GM19099 (cell line): ENCODE data around the gene DAB2IP.

Experiments
- POLR2A ChIP-seq: IDR thresholded peaks from 3 replicates; pipeline ENCODE4 v1.6.1; 2011; ENCODE audit warnings: low read depth; ENCODE audit not compliant: insufficient read length; ENCODE audit errors: extremely low read depth

The DAB2IP gene

DNA sequence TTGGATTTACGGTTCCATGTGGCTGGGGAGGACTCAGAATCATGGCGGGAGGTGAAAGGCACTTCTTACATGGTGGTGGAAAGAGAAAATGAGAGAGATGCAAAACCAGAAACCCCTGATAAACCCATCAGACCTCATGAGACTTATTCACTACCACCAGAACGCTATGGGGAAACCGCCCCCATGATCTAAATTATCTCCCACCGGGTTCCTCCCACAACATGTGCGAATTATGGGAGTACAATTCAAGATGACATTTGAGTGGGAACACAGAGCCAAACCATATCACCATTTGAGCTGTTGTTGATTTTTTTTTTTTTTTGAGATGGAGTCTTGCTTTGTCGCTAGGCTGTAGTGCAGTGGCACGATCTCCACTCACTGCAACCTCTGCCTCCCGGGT, 16.5 kb downstream of the DAB2IP start:
- no peak for TF ChIP-seq POLR2A

DNA sequence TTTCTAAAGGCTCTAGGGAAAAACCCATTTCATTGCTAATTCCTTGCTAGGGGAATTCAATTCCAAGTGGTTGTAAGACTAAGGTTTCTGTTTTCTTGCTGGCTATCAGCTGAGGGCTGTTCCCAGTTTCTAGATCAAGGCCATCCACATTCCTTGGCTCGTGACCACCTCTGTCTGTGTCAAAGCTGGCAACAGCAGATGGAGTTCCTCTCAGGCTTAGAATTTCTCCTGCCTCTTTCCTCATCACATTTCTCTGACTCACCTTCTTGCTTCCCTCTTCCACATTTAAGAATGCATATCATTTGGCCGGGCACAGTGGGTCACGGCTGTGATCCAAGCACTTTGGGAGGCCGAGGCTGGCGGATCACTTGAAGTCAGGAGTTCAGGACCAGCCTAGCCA, 19.0 kb downstream of the DAB2IP start:
- TF ChIP-seq POLR2A, result no peak

- no peak for TF ChIP-seq POLR2A
Observed at GRCh38 chr9:121671612-121672155, 20.2 kb downstream of the DAB2IP start.

DNA sequence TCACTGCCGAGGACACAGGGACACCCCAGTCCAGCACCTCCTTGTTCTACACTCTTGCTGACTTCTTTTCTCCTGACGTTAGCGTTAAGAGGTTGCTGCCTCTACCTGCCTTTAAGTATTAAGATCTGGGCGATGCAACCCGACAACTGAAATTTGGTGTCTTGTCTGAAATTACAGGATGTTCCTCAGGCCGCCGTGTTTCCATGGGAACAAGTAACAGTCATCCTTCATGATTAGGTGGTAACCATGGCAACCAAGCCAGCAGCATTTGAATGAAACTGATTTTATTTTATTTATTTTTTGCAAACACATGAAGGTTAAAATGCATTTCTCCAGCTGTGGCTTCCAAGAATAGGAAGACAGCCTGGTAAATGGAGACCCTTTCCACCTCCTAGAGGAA, 20.8 kb downstream of the DAB2IP start:
- no peak for TF ChIP-seq POLR2A

- TF ChIP-seq POLR2A, result no peak
Observed at GRCh38 chr9:121672986-121673385, 21.6 kb downstream of the DAB2IP start.

DNA sequence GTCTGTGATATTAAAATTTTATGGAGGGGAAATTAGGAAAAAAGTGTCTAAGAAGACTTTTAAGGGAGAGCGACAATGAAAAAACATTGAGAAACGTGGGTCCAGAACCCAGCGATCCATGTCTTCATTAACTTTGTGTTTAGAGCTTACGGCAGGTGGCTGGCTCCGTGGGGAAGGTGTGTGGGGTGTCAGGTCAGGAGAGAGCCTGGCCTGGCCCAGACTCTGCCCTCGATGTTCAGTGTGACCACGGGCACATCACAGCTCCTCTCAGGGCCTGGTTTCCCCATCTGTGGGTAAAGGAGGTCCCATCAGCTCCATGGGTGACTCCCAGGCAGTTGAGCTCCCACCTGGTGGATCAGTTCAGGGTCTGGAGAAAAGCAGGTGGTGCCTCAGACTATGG, 22.1 kb downstream of the DAB2IP start:
- no peak for TF ChIP-seq POLR2A

GRCh38 chr9:121674017-121674416, 22.6 kb downstream of the DAB2IP start:
- TF ChIP-seq POLR2A, result no peak

DNA sequence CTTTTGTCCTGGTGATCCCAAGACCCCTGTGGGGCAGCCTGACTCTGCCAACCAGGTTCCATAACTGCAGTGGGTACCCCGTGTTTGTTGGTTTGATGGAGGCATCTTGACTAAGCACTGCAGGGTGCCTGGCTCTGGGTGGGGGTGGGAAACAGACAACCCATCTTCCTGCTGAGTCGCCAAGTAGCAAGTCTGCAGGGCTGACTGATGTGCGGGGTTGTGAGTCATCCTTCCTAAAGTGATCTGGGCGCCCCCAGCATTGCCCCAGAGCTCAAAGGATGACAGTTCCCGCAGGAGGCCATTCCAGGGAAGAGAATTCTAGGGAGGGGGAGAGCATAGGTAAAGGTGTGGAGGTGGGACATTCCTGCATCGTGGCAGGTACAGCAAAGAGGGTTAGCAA, 23.5 kb downstream of the DAB2IP start:
- TF ChIP-seq POLR2A, result no peak

DNA sequence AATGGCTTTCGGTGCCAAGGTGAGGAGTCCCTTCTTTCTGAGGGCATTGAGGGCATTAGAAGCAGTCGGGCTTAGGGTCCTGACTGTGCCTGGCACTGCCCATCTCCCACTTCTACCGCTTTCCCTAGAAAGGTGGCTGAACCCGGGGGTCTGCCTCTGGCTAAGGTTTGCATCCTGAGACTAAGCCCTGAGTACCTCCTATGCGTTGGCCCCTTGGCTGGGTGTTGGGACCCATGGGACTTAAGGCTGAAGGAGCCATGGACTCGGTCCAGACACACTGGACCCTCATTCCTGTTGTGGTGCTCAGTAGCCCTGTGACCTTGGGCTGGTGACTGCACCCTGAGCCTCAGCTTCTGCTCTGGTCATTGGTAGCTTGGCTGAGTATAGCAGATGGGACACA, 23.9 kb downstream of the DAB2IP start:
- TF ChIP-seq POLR2A, result no peak

DNA sequence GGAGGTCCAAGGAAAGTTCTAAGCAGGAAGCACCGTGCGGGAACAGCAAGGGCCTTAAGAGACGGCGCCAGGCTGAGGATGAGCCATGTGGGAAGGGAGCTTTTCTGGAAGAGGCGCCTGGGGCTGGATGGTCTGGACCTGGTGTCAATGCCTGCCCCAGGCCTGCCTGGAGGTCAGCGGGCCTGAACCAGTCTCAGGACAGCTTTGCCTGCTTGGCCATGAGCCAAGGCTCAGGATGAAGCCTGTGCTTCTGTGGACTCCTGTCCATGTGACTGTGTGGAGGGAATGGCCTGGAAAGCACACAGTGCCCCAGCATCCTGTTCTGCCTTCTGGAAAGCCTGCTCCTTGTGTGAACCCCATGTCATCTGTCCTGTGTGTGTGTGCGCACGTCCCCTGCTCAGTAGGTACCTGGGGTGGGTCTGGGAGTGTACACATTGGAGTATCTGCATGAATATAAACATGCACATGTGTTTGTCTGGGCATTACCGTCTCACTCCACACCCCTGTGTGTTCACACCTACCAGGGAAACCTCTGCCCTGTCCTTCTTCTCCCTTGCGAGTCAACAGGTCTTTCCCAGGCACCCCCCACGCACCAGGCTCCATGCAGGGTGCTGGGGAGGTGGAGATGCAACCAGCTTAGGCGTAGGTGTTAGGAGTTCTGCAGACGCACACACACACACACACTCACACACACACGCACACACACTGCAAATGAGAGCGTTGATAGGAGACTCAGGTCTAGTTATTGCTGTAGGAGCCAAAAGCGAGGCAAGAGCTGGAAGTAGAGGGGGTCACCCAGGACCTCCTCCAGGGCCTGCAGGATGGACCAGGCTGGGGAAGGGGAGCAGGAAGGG, 24.8 kb downstream of the DAB2IP start:
- no peak for TF ChIP-seq POLR2A

DNA sequence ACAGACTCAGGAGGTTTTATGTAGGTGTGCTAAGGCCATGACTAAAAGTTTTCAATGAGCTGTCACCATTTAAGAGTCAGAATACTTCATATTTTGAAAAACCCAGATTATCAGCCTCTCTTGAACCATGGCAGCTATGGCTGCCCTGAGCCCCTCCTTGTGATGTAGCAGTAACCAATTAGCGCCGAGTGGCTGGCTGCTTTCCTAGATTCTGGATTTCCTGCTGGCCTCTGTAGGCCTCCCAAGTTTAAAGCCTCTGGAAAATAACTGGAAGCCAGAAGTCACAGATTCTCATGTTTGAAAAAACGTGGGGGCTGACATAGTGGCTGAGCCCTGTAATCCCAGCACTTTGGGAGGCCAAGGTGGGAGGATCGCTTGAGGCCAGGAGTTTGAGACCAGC, 25.5 kb downstream of the DAB2IP start:
- no peak for TF ChIP-seq POLR2A

DNA sequence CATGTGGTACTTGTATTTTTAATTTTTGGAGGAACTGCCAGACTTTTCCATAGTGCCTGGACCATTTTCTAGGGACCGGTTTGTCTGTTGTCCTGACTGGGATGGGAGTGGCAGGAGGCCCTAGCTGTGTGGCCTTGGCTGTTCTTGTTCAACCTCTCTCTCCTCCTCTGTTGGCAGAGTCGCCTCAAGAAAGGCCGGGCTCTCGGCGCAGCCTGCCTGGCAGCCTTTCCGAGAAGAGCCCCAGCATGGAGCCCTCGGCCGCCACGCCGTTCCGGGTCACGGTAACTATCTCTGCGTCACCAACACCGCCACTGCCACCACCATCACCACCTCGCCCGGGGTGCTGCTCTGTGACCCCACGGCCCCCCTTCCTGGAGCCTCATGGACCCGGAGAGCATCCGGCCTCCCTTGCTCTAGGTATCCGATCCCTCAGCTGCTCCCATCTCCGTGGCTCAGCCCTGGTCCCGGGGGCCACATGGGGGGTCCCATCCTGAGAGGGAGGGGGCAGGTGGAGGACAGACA, 27.1 kb downstream of the DAB2IP start:
- TF ChIP-seq POLR2A, result no peak

DNA sequence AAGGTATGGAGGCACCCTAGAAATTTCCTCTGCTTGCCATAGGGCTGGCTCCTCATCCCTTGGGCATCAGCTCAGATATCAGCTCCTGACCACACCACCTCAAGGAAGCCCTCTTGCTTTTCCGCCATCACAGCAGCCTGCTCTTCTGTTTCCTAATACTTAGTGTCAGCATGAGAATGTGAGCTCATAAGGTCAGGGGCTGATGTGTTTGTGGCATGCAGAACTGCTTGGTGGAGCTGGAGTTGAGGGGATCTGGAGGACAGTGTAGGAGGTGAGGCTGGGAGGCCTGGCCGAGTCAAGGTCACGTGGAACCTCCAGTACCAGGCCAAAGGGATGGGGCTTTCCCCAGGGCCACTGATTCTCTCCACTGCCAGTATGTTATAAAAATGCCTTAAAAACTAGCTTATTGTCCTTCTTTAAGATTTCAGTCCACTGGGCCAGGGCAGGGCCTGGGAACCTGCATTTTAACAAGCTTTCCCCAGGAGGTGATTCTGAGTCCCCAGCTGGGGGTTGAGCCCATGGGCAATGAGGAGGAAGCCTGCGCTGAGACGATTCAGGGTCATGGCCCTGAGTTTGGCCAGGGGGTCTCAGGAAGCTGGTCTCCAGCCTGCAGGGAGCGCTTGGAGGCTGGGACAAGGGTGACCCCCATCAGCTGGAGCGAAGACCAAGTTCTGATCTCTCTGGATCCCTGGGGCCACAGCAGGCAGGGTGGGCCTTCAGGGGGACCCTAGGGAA, 28.6 kb downstream of the DAB2IP start:
- TF ChIP-seq POLR2A, result no peak

GRCh38 chr9:121681404-121681803, 30.0 kb downstream of the DAB2IP start:
- no peak for TF ChIP-seq POLR2A

DNA sequence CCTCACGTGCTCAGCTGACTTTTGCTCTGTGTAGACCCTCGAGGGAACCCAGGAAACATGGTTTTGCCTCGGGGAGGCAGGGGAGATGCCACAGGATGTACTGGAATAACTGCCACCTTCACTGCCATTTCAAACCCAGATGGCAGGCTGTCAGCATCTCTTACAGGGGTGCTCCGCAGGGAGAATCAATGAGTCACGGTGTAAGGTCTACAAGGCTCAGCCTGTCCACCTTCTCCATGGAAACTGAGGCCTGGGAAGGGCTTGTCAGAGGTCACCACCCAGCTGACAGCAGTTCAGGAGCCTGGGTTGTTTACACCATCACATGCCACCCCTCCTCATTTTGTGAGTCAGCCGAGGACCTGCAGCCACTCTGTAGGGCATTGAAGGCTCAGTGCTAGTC, 30.8 kb downstream of the DAB2IP start:
- no peak for TF ChIP-seq POLR2A
